ENCODE measurements around the gene FHDC1. TPM values are rescaled to one million over a fixed set of nuclear protein-coding genes. Genes with fewer than 3 reads are reported as not detected.

Gene FHDC1
- total RNA-seq, 1 experiment from 2014 or later: 18.1 TPM

DNA sequence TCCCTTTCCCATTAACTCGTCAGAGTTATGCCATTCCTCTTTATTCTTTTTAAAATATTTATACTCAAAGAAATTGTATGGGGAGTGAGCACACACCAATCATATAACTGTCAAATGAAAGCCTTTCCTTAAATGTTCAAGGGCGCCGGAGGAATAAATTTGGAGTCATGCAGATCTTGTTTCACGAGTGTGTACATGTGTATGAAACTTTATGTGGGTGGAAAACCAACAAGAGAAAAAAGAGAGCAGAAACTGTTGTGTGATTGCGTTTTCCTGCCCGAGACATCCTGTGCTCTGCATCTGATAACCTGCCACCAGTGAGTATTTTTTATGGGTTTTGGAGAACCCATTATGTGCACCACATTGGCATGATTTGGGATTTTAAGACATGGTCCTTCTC, 88.3 kb downstream of the FHDC1 start:
- ATAC-seq (no peak), DNase-seq (ENCODE audit: low spot score) (no peak)
- CTCF ChIA-PET: no interaction called here
- POLR2A ChIA-PET: interaction anchor here (0.6 kb wide), 1 partner anchor 243 kb away, joined by 3 read pairs; no protein-coding TSS in a partner anchor
- peaks cover 14% of the 10 kb centered on the region for H3K36me3 Mint-ChIP-seq
- TF ChIP-seq E2F1 (CRISPR knock-in tag; IDR thresholded peaks at IDR 0.05): no peak
- TF ChIP-seq, protein P1, sequence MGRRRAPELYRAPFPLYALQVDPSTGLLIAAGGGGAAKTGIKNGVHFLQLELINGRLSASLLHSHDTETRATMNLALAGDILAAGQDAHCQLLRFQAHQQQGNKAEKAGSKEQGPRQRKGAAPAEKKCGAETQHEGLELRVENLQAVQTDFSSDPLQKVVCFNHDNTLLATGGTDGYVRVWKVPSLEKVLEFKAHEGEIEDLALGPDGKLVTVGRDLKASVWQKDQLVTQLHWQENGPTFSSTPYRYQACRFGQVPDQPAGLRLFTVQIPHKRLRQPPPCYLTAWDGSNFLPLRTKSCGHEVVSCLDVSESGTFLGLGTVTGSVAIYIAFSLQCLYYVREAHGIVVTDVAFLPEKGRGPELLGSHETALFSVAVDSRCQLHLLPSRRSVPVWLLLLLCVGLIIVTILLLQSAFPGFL (CRISPR knock-in tag; IDR thresholded peaks at IDR 0.05; ENCODE audit: borderline replicate concordance): no peak
- TF ChIP-seq, protein P2, sequence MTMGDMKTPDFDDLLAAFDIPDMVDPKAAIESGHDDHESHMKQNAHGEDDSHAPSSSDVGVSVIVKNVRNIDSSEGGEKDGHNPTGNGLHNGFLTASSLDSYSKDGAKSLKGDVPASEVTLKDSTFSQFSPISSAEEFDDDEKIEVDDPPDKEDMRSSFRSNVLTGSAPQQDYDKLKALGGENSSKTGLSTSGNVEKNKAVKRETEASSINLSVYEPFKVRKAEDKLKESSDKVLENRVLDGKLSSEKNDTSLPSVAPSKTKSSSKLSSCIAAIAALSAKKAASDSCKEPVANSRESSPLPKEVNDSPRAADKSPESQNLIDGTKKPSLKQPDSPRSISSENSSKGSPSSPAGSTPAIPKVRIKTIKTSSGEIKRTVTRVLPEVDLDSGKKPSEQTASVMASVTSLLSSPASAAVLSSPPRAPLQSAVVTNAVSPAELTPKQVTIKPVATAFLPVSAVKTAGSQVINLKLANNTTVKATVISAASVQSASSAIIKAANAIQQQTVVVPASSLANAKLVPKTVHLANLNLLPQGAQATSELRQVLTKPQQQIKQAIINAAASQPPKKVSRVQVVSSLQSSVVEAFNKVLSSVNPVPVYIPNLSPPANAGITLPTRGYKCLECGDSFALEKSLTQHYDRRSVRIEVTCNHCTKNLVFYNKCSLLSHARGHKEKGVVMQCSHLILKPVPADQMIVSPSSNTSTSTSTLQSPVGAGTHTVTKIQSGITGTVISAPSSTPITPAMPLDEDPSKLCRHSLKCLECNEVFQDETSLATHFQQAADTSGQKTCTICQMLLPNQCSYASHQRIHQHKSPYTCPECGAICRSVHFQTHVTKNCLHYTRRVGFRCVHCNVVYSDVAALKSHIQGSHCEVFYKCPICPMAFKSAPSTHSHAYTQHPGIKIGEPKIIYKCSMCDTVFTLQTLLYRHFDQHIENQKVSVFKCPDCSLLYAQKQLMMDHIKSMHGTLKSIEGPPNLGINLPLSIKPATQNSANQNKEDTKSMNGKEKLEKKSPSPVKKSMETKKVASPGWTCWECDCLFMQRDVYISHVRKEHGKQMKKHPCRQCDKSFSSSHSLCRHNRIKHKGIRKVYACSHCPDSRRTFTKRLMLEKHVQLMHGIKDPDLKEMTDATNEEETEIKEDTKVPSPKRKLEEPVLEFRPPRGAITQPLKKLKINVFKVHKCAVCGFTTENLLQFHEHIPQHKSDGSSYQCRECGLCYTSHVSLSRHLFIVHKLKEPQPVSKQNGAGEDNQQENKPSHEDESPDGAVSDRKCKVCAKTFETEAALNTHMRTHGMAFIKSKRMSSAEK (CRISPR knock-in tag; IDR thresholded peaks at IDR 0.05; ENCODE audit: borderline replicate concordance): no peak
- no peak for TF ChIP-seq HMGA2 (CRISPR knock-in tag; IDR thresholded peaks at IDR 0.05)
- TF ChIP-seq PRRX2 (CRISPR knock-in tag; IDR thresholded peaks at IDR 0.05): no peak
- TF ChIP-seq, protein P3, sequence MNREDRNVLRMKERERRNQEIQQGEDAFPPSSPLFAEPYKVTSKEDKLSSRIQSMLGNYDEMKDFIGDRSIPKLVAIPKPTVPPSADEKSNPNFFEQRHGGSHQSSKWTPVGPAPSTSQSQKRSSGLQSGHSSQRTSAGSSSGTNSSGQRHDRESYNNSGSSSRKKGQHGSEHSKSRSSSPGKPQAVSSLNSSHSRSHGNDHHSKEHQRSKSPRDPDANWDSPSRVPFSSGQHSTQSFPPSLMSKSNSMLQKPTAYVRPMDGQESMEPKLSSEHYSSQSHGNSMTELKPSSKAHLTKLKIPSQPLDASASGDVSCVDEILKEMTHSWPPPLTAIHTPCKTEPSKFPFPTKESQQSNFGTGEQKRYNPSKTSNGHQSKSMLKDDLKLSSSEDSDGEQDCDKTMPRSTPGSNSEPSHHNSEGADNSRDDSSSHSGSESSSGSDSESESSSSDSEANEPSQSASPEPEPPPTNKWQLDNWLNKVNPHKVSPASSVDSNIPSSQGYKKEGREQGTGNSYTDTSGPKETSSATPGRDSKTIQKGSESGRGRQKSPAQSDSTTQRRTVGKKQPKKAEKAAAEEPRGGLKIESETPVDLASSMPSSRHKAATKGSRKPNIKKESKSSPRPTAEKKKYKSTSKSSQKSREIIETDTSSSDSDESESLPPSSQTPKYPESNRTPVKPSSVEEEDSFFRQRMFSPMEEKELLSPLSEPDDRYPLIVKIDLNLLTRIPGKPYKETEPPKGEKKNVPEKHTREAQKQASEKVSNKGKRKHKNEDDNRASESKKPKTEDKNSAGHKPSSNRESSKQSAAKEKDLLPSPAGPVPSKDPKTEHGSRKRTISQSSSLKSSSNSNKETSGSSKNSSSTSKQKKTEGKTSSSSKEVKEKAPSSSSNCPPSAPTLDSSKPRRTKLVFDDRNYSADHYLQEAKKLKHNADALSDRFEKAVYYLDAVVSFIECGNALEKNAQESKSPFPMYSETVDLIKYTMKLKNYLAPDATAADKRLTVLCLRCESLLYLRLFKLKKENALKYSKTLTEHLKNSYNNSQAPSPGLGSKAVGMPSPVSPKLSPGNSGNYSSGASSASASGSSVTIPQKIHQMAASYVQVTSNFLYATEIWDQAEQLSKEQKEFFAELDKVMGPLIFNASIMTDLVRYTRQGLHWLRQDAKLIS (CRISPR knock-in tag; IDR thresholded peaks at IDR 0.05; ENCODE audit: borderline replicate concordance): no peak
- TF ChIP-seq ZNF232 (CRISPR knock-in tag; IDR thresholded peaks at IDR 0.05): no peak
- TF ChIP-seq HMGXB4 (CRISPR knock-in tag; IDR thresholded peaks at IDR 0.05): no peak
- H3K9me3 Mint-ChIP-seq: peaks cover 14% of the 10 kb centered on the region; the same call in 1 of the 2 replicates
- H3K27ac Mint-ChIP-seq: no peak overlapping the region
- H3K4me1 Mint-ChIP-seq: peaks cover 32% of the 10 kb centered on the region
- H3K27me3 Mint-ChIP-seq (ENCODE audit: low read depth): peaks cover 10% of the 10 kb centered on the region
- no peak overlapping the region for H3K4me3 Mint-ChIP-seq

GRCh38 chr4:153025406-153025805, 89.3 kb downstream of the FHDC1 start:
- ATAC-seq: no peak
- Mint-ChIP-seq H3K4me3 (no peak overlapping the region), H3K27me3 (ENCODE audit: low read depth) (peaks cover 10% of the 10 kb centered on the region), H3K36me3 (peaks cover 23% of the 10 kb centered on the region), H3K4me1 (peaks cover 32% of the 10 kb centered on the region), H3K27ac (no peak overlapping the region), H3K9me3 (peaks cover 23% of the 10 kb centered on the region; the same call in 1 of the 2 replicates)
- DNase-seq (ENCODE audit: low spot score): no peak
- ChIA-PET POLR2A (no interaction called here), CTCF (no interaction called here)
- TF ChIP-seq NR1H2 (CRISPR knock-in tag; IDR thresholded peaks at IDR 0.05) (no peak), EMX1 (CRISPR knock-in tag; IDR thresholded peaks at IDR 0.05) (no peak), CTCF (IDR thresholded peaks at IDR 0.05) (no peak), RORB (CRISPR knock-in tag; IDR thresholded peaks at IDR 0.05) (no peak), ZNF317 (CRISPR knock-in tag; IDR thresholded peaks at IDR 0.05; ENCODE audit: borderline replicate concordance, low read depth) (no peak), ETV6 (CRISPR knock-in tag; IDR thresholded peaks at IDR 0.05) (no peak)
- TF ChIP-seq, protein P4, sequence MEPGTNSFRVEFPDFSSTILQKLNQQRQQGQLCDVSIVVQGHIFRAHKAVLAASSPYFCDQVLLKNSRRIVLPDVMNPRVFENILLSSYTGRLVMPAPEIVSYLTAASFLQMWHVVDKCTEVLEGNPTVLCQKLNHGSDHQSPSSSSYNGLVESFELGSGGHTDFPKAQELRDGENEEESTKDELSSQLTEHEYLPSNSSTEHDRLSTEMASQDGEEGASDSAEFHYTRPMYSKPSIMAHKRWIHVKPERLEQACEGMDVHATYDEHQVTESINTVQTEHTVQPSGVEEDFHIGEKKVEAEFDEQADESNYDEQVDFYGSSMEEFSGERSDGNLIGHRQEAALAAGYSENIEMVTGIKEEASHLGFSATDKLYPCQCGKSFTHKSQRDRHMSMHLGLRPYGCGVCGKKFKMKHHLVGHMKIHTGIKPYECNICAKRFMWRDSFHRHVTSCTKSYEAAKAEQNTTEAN (CRISPR knock-in tag; IDR thresholded peaks at IDR 0.05): no peak
- TF ChIP-seq, protein P5, sequence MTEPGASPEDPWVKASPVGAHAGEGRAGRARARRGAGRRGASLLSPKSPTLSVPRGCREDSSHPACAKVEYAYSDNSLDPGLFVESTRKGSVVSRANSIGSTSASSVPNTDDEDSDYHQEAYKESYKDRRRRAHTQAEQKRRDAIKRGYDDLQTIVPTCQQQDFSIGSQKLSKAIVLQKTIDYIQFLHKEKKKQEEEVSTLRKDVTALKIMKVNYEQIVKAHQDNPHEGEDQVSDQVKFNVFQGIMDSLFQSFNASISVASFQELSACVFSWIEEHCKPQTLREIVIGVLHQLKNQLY (CRISPR knock-in tag; IDR thresholded peaks at IDR 0.05): no peak

All from WTC11 (cell line).